RWPE2 (cell line): ENCODE measurements around the gene TGFBR2.

Source experiments
- ATAC-seq: fragments of 200-7000 bp; cut with Tn5 transposase; 3 replicates; pipeline ENCODE4 v1.9.1; 2021; ENCODE audit warnings: low read depth
- DNase-seq: peaks from one replicate; pipeline ENCODE4 v3.0.0-alpha.2; 2020; ENCODE audit warnings: low spot score
- H3K27ac ChIP-seq: fragments of 450-650 bp; 2 replicates; pipeline ENCODE4 v1.5.1; 2017; ENCODE audit warnings: mild to moderate bottlenecking; ENCODE audit not compliant: poor library complexity, severe bottlenecking
- H3K27me3 ChIP-seq: fragments of 250-450 bp; sonication (Bioruptor Pico); 2 replicates; pipeline ENCODE4 v1.5.1; 2021; ENCODE audit warnings: mild to moderate bottlenecking, moderate library complexity; ENCODE audit not compliant: insufficient read depth, poor library complexity, severe bottlenecking
- H3K36me3 ChIP-seq: fragments of 250-450 bp; sonication (Bioruptor Pico); 2 replicates; pipeline ENCODE4 v1.5.1; 2020; ENCODE audit warnings: low read depth, mild to moderate bottlenecking, moderate library complexity
- H3K4me1 ChIP-seq: fragments of 250-450 bp; sonication (Bioruptor Pico); 2 replicates; pipeline ENCODE4 v1.5.1; 2021; ENCODE audit warnings: mild to moderate bottlenecking, moderate library complexity; ENCODE audit not compliant: insufficient read depth, poor library complexity, severe bottlenecking
- H3K4me3 ChIP-seq: fragments of 250-450 bp; sonication (Bioruptor Pico); 2 replicates; pipeline ENCODE4 v1.5.1; 2021; ENCODE audit warnings: mild to moderate bottlenecking, moderate library complexity; ENCODE audit not compliant: severe bottlenecking
- H3K9me3 ChIP-seq: fragments of 250-450 bp; sonication (Bioruptor Pico); 2 replicates; pipeline ENCODE4 v1.5.1; 2021; ENCODE audit warnings: mild to moderate bottlenecking, moderate library complexity; ENCODE audit not compliant: severe bottlenecking
- TF ChIP-seq, protein P1 (sequence below): fragments of 450-650 bp; IDR thresholded peaks from one replicate; pipeline ENCODE4 v1.5.1; 2017; ENCODE audit warnings: mild to moderate bottlenecking, moderate library complexity; ENCODE audit not compliant: poor library complexity, severe bottlenecking

Gene TGFBR2

DNA sequence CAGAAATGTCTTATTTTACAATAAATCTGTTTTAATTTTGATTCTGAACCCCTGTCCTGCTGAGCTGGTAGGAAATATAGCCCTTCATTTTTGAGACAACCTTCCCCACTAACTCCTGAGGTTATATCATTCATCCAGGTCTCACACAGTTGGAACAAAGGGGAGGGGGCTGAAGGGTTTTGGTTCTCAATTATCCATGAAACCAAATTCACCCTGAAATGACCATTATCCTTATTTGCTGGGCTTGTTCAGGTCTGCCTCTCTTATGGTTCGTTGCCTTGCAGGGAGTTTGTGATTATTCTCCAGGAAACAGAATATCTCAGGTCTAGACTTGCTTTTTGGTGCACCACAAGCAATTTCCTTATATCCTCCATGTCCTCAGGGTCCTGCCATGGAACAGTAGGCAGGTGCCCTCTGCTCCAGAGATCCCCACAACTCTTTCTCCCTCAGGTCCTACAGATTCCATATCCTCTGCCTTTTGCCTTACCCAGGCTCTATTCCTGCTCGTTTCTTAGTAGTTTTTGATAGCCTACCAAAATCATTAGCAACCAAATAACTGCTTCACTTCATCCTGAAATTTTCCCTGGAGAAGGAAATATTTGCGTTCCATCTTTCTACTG lies 94.4 kb downstream of the TGFBR2 start:
- H3K4me1 ChIP-seq = no peaks in the 10 kb centered on the region
- H3K9me3 ChIP-seq = no peaks in the 10 kb centered on the region
- no peak overlapping the region for H3K27ac ChIP-seq
- no peak overlapping the region for H3K4me3 ChIP-seq
- ATAC-seq = no peak
- H3K27me3 ChIP-seq = no peaks in the 10 kb centered on the region
- no peak for DNase-seq
- TF ChIP-seq, protein P1, sequence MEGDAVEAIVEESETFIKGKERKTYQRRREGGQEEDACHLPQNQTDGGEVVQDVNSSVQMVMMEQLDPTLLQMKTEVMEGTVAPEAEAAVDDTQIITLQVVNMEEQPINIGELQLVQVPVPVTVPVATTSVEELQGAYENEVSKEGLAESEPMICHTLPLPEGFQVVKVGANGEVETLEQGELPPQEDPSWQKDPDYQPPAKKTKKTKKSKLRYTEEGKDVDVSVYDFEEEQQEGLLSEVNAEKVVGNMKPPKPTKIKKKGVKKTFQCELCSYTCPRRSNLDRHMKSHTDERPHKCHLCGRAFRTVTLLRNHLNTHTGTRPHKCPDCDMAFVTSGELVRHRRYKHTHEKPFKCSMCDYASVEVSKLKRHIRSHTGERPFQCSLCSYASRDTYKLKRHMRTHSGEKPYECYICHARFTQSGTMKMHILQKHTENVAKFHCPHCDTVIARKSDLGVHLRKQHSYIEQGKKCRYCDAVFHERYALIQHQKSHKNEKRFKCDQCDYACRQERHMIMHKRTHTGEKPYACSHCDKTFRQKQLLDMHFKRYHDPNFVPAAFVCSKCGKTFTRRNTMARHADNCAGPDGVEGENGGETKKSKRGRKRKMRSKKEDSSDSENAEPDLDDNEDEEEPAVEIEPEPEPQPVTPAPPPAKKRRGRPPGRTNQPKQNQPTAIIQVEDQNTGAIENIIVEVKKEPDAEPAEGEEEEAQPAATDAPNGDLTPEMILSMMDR = no peak
- peaks cover 25% of the 10 kb centered on the region for H3K36me3 ChIP-seq

DNA sequence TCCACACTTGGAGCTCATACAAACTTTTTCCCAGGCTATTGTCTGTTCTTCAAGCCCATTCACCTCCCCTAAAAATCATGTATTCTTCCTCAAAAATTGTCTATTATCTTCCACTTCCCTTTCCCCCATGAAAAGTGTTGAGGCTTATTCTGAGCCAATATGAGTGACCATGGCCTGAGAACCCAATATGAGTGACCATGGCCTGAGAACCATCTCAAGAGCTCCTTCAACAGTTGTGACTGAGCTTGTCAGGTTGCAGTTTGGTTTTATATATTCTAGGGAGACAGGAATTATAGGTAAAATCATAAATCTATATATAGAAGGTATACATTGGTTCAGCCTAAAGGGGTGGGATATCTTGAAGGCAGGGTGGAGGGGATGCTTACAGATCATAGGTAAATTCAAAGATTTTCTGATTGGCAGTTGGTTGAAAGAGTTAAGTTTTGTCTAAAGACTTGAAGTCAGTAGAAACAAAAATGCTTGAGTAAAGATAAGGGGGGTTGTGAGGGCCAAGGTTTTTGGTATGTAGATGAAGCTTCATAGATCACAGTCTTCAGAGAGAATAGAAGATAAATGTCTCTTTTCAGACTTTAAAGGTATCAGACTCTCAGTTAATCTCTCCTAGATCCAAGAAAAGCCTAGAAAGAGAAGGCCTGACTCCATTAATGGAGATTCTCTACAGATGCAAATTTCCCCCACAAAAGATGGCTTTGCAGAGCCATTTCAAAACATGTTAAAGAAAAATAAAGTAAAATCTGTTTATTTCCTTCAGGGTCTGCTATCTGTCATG lies 95.8 kb downstream of the TGFBR2 start:
- ATAC-seq (no peak), DNase-seq (no peak)
- no peaks in the 10 kb centered on the region for H3K27me3 ChIP-seq
- no peaks in the 10 kb centered on the region for H3K4me1 ChIP-seq
- no peaks in the 10 kb centered on the region for H3K9me3 ChIP-seq
- TF ChIP-seq, protein P1 = no peak
- no peak overlapping the region for H3K4me3 ChIP-seq
- peaks cover 14% of the 10 kb centered on the region for H3K36me3 ChIP-seq
- no peak overlapping the region for H3K27ac ChIP-seq

DNA sequence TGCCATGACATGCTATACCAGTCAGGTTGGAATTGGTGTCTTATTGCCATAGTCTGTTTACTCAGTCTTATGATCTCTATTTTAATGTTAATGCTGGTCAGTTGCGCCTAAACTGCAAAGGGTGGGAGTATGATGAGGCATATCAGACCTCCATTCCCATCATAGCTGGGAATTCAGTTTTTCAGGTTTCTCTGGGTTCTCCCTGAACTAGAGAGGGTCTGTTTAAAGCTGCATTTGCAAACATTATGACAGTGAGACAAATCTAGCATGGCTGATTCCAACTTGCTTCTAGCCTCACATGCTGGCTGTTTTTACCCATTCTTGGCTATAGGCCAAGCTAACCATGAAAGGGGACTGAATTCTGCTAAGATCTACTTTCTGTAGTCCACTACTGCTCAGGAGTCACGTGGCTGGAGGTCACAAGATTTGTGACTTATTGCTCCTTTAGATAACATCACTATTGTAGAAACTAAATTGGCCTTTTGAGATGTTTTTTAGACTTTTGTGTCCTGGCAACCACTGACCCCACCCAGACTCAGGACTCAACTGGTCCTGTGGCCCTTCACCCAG lies 96.5 kb downstream of the TGFBR2 start:
- H3K27ac ChIP-seq = no peak overlapping the region
- ATAC-seq (no peak), DNase-seq (no peak)
- no peaks in the 10 kb centered on the region for H3K4me1 ChIP-seq
- H3K9me3 ChIP-seq = no peaks in the 10 kb centered on the region
- TF ChIP-seq, protein P1 = no peak
- no peak overlapping the region for H3K4me3 ChIP-seq
- H3K27me3 ChIP-seq = no peaks in the 10 kb centered on the region
- peaks cover 7% of the 10 kb centered on the region for H3K36me3 ChIP-seq

DNA sequence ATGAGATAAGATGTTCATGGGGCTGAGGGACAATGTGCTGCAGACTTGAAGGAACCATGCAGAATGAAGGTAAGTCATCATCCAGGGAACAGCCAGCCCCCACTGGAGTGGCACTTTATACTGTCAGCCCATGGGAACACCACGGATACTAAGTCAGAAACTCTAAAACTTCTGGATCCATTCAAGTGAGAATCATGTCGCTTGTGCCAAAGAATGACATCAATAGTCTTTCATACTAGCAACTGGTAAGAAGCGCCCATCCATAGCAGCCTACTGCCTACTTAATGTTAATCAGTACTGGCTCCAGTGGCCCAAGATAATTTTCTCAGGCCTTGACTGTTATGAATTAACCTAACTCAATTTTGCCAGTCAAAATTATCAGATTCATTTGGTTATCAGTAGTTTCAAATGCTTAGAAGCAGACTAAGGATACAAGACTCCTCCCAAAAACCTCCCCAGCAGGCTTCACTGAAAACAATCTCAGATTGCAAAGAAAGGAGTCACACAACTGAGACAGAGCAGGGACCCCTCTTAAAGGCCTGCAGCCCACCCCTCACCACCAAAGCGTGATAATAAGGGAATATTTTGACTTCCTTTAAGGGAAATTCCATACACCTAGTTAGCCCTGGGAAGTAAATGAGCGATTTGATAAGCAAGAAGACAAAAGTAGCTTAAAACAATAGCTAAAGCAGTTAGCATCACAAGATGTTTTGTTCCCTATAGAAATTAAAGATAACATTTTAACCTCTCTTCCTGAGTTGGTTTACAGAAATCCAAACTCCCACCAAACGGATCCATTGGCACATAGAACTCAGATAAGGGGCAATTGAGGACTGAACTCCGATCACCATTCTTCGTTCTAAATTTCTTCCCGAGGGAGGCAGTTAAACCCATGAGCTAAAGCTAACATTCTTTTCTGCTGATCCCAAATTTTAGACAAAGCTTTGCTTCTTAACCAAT lies 98.8 kb downstream of the TGFBR2 start:
- DNase-seq (no peak), ATAC-seq (no peak)
- TF ChIP-seq, protein P1 = no peak
- peaks cover 6% of the 10 kb centered on the region for H3K4me1 ChIP-seq
- H3K9me3 ChIP-seq = no peaks in the 10 kb centered on the region
- H3K36me3 ChIP-seq = no peaks in the 10 kb centered on the region
- H3K27ac ChIP-seq = no peak overlapping the region
- no peak overlapping the region for H3K4me3 ChIP-seq
- no peaks in the 10 kb centered on the region for H3K27me3 ChIP-seq
